Measurements from ENCODE around the gene PLOD2. TPM values are rescaled to one million over a fixed set of nuclear protein-coding genes. Genes with fewer than 3 reads are reported as not detected.

Gene PLOD2
- total RNA-seq, 2 experiments from 2014 or later: 0.40 TPM; not detected in 1

Other genes with a start within 250 kb of the PLOD2 start
- under 1 TPM in 1 of 2 experiments, not detected in 1; 0.31 TPM for gene PLSCR4, start 89.9 kb upstream of the PLOD2 start, total RNA-seq

Measured in activated CD8-positive, alpha-beta T cell treated with anti-CD3 and anti-CD28 coated beads, Interleukin-2, amount 10 ng/mL, durations not matched to agents 7 days and 5 days (primary cell).